Stimulated activated CD4-positive, alpha-beta T cell treated with anti-CD3 and anti-CD28 coated beads, Interleukin-15, amount 100 ng/mL, for 48 hours (primary cell): ENCODE data around the gene CORO2A.

Source experiments
- DNase-seq, 2 donors: peaks; one replicate each; pipeline ENCODE4 v3.0.0-alpha.2; 2020; ENCODE audit warnings: low read depth in 2 of 2

The CORO2A gene

GRCh38 chr9:98192503-98193335, at the start of gene CORO2A:
CORO2A (minus strand) TSS chr9:98192637; CDS start chr9:98157660, 34,977 bp downstream.
- peak; percentile 44 to 62 for DNase-seq

DNA sequence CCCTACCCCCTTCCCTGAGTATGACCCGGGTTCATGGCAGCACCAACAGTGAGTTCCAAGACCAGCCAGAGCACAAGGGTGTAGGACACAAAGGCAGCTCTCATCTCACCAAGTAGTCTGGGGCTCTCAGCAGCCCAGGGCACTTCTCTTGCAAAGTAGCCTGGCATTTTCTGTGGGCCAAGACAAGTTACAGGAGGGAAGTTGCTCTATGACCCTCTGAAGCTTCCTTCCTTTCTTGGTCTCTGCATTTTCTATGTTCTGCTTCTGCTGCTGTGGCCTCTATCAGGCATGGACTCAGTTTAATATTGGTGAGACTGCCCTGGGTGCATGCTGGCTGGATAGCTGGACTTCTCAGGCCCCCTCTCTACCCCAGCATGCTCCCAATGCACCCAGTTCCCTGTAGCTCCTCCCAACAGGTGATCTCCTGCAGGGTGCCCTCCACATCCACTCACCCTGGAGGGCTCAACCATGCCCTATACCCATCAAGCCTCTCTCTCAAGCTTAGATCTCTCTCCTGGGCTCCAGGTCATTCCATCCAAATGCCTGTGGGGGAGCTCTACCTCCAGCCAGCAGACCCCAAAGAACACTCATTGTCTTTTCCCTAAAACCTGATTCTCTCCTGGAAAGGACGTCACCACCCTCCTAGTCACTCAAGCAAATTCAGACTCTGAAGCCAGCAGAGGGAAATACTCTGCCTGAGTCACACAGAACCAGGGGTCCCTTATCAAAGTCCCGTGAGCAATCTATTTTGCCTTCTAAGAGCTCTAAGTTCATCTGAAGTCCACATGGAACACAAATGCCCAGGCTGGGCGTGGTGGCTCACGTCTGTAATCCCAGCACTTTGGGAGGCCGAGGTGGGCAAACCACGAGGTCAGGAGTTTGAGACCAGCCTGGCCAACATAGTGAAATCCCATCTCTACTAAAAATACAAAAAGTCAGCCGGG, 49.2 kb upstream of the CORO2A start:
- no peak for DNase-seq

- no peak for DNase-seq
These were observed 48.0 kb upstream of the CORO2A start for GRCh38 chr9:98240475-98240874.

DNA sequence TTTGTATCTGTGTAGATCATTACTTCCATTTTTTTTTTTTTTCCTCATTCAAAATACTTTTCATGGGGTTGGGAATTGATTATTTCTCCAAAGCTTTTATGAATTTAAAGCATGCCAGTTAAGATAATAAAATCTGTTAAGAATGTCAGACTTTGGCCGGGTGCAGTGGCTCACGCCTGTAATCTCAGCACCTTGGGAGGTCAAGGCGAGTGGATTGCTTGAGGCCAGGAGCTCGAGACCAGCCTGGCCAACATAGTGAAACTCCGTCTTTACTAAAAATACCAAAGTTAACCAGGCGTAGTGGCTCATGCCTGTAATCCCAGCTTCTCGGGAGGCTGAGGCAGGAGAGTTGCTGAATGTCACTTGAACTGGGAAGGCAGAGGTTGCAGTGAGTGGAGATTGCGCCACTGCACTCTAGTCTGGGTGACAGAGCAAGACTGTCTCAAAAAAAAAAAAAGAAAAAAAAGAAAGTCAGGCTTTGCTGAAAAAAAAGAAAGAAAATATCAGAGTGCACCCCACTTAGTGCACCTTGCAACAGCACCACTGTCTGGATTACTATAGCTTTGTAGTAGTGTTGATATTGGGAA, 44.6 kb upstream of the CORO2A start:
- DNase-seq = no peak

DNA sequence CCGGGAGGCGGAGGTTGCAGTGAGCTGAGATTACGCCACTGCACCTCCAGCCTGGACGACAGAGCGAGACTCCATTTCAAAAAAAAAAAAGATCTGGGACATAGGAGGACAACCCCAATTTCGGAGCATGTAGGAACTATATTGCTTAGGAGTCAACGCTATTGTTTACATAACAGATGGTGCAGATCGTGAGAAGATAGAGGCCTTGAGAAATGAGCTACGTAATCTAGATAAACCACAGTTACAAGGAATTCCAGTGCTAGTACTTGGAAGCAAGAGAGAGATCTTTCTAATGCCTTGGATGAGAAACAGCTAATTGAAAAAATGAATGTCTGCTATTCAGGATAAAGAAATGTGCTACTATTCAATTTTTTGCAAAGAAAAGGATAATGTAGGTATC, 42.7 kb upstream of the CORO2A start:
- DNase-seq = no peak

DNA sequence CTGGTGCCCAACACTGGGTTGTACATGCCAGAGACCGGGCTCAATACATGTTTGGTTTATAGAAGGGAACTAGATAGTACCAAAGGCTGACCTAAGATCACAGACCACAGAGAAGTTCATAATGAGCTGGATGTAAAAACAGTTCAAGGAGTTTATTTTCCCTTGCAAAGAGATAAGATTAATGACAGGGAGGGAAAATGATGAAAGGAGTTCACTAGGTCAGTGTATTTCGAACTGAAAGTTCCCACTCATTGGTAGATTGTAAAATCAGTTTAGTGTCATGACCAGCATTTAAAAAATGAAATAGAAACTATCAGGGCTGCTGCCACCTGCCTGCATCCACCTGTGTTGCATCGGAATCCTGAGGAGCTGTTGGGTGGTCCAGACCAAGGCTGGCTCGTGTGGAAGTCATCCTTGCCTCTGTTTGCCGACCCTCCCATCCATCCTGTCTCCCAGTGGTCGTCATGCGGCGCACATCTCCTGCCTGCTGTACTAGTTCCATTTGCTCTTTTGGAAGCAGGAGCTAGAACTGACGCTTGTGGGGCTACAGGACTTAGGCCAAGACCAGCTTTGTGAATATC, 41.9 kb upstream of the CORO2A start:
- DNase-seq = no peak

- no peak for DNase-seq
These were observed 40.5 kb upstream of the CORO2A start for GRCh38 chr9:98232926-98233325.

DNA sequence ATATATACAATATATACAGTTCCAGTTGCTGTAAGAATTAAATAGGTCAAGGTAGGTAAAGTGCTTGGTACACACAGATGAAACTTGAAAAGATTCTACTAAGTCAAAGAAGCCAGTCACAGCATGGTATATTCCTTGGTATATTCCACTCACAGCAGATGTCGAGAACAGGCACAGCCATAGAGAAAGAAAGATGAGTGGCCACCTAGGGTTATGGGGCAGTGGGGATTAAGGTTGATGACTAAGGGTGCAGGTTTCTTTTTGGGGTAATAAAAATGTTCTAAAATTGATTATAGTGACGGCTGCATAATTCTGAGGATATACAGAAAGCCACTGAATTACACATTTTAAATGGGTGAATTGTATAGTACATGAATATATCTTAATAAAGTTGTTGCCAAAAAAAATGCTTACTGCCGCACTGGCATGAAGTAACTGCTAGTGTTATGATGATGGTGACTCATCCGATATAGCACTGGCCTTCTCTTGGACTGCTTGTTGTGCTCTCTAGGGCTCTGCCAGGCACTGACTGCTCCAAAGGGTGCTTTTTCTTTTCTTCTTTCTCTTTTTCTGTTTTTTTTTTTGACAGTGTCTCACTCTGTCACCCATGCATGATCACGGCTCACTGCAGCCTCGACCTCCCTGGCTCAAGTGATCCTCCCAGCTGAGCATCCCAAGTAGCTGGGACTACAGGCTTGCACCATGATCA, 39.5 kb upstream of the CORO2A start:
- no peak for DNase-seq

DNA sequence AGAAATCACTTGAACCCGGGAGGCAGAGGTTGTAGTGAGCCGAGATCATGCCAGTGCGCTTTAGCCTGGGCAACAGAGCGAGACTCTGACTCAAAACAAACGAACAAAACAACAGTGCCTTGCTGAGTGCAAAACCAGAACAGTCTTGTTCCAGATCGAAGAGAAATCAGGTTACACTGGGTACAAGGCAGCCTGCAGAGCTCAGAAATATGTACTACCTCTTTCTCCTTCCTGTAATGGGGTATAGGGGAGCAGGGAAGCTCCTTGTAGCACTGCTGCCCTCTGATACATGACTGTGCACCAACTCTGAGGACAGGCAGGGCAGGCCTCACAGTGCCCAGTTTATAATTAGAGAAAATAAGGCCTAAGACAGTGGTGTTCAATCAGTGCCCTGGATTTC, 38.4 kb upstream of the CORO2A start:
- no peak for DNase-seq

DNA sequence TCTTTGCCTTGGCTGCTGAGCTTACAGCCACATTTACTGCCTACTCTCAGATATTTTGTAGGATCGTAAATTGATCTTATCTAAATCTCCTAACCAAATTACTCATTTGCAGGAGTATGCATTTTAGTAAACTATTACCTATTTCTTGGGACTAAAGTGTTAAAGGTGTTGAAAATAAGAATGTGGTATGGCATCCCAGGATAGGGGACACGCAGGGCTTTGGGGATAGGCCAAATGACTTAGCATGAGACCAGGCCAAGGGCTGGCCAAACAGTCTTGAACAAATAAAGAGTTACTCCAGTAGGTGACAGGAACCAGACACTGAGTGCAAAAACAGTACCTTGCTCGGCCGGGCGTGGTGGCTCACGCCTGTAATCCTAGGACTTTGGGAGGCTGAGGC, 37.9 kb upstream of the CORO2A start:
- no peak for DNase-seq

GRCh38 chr9:98229620-98230019, 37.2 kb upstream of the CORO2A start:
- no peak for DNase-seq

DNA sequence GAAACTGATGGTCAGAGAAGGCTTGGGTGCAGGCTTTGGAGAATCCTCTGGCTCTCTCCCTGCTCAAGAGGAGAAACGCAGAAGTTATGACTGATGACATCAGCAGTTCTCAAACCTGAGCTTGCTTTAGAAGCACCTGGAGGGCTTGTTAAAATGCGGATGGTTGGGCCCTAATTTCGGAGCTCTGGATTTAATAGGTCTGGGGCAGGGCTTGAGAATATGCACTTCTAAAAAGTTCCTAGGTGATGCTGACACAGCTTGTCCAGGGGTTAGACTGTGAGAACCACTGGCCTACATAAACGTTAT, 36.6 kb upstream of the CORO2A start:
- DNase-seq = no peak

DNA sequence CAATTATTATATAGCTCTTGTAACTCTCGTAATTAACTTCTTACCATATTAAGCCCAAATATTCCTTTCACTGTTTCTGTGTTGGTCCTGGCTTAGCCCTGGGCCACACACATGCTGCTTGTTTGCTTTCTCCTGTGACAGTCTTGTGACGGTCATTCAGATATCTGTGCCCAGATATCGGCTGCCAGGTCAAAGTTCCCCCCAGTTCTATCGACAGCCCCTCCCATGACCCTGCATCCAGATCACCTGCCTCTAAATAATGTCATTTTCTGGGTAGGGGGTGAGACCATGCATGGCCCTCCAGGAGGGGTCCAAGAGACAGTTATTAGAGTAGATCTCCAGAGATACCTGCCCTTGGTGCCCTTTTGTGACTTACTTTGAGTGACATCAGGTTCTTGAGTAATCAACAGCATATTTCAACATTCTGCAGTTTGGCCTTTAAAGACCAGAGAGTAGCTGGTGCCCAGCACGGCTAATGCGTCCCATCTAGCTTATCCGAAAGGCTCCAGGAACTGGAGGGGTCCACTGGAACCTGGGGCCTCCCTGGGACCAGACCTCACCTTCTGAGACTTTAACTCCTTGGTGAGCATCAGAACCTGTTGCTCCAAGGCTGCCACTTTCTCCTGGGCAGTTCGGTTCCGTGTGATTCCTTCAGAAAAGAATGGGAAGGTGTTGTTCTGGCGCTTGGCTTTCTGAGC, 36.1 kb upstream of the CORO2A start:
- DNase-seq = no peak

- DNase-seq = no peak
These were observed 35.4 kb upstream of the CORO2A start for GRCh38 chr9:98227883-98228282.

GRCh38 chr9:98226957-98227356, 34.5 kb upstream of the CORO2A start:
- DNase-seq = no peak

DNA sequence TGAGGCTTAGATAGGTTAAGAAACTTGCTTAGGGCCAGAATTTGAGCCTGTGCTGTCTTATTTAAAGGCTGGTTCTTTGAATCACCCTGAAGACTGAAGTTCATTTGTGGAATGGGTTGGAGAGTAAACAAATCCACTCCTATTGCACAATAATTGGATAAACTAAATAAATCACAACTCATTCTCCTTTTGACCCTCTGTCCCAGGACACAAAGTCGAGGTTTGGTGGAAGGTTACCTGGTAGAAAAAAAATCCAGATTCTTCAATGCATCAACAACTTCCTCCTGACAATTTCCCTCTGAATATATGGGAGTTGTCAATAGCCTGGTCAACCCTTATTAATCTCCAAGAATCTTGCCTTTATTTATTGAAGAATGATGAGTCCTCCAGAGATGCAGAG, 34.1 kb upstream of the CORO2A start:
- DNase-seq = no peak

GRCh38 chr9:98225015-98225442, 32.6 kb upstream of the CORO2A start:
- DNase-seq = no peak

GRCh38 chr9:98222885-98223691, 30.7 kb upstream of the CORO2A start:
- no peak for DNase-seq

DNA sequence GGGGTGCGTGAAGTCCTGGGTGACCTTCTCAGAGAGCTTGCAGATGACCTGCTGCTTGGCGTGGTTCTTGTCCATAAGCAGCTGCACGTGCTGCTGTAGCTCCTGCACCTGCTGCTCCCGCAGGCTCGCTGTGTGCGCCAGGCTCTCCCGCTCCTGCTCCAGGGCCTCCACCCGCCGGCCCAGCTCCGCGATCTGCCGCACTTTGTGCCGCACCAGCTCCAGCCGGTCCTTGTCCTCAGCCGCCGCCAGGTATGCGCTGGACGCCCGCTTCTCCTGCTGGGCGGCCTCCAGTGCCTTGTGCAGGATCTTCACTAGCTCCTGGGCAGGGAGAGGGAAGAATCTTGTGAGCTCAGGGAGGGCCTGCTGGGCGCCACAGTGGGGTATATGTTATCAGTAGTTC, 28.5 kb upstream of the CORO2A start:
- no peak for DNase-seq

DNA sequence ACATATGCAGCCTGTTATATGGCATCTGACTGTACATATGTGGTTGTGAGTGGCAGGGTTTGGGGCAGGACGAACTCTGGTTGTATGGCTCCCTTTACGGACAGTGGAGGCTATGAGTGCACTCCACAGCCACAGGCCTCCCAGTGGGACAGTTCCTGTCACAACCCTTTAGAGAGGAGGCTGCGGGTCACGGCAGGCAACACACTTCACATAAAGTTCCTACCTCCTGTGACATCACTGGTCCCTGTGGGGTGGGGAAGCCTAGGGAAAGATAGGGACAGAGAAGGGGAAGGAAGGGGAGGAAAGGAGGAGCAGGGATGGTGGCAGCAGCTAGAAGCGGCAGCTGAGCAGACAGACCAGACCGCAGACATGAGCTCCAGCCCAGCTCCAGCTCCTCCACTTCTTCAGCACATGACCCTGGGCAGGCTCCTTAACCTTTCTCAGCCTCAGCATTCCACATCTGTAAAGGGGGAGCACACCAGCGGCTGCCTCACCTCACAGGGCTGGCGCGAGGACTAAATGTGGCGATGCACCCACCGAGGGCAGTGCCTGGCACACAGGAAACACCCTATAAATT, 27.4 kb upstream of the CORO2A start:
- no peak for DNase-seq
